Lower leg skin (tissue), 4 donors: Measurements from ENCODE around the gene NVL. TPM values are rescaled to one million over a fixed set of nuclear protein-coding genes. Genes with fewer than 3 reads are reported as not detected.
"Not testable (repeated sequence)": the region's sequence is repeated elsewhere in the genome, so short reads cannot be mapped to it uniquely, and the experiment has no call there.

Source experiments
- DNase-seq, 2 donors: peaks; one replicate each; pipeline ENCODE4 v3.0.0-alpha.2; 2019; ENCODE audit warnings: low spot score in 2 of 2
- H3K4me3 ChIP-seq: fragments of 200-600 bp; sonication (generic); 2 replicates; pipeline ENCODE4 v1.5.1; 2017; ENCODE audit warnings: mild to moderate bottlenecking, low read depth; ENCODE audit not compliant: poor library complexity, severe bottlenecking
- CTCF ChIP-seq, 3 donors: fragments of 450-650 bp; IDR thresholded peaks; one replicate each; pipeline ENCODE4 v1.5.1; 2016; ENCODE audit warnings: antibody characterized with exemption in 3 of 3, mild to moderate bottlenecking in 3 of 3, moderate library complexity in 2 of 3
- POLR2A ChIP-seq, 2 donors: fragments of 450-650 bp; IDR thresholded peaks; one replicate each; pipeline ENCODE4 v1.6.1; 2016 to 2017; ENCODE audit warnings: antibody characterized with exemption in 2 of 2, mild to moderate bottlenecking in 1 of 2, moderate library complexity in 1 of 2
- WGBS, 2 donors: methylation state at CpG; one replicate each; pipeline ENCODE4 v1.1.5; 2018; 5-methylcytosine and 5-hydroxymethylcytosine counted together
- intact Hi-C: fragments of 100-400 bp; cut with DNase I; formaldehyde crosslinking; loops from one replicate; pipeline ENCODE4 v1.15.0; 2023; ENCODE audit warnings: low total_unique reads
- total RNA-seq, 4 donors: library from RNA; depleted of rRNA; stranded (reverse); fragments of >200 nt; gene quantifications; one replicate each; pipeline ENCODE4 v1.1.0, GENCODE V29; 2016

Gene NVL
- total RNA-seq, 4 donors from 2014 or later: 24.4 to 43.1 (median 32.1) TPM

- TF ChIP-seq CTCF (IDR thresholded peaks at IDR 0.05) (no peak), POLR2A (IDR thresholded peaks at IDR 0.05) (no peak)
- no peak overlapping the region for H3K4me3 ChIP-seq
- intact Hi-C loops: no loop called here
- DNase-seq: peak in 1 of 2 donors; percentile 40
- 31 to 48% methylated on average over 4 of the region's 4 CpGs for WGBS, 2 donors
Observed at GRCh38 chr1:224211206-224211962, 118.6 kb downstream of the NVL start.

- intact Hi-C loops, DNase-seq, H3K4me3 ChIP-seq: not testable (repeated sequence)
- 85% methylated on average over 10 of the region's 10 CpGs for WGBS, 2 donors
Observed at GRCh38 chr1:224205931-224206538, 123.9 kb downstream of the NVL start.

DNA sequence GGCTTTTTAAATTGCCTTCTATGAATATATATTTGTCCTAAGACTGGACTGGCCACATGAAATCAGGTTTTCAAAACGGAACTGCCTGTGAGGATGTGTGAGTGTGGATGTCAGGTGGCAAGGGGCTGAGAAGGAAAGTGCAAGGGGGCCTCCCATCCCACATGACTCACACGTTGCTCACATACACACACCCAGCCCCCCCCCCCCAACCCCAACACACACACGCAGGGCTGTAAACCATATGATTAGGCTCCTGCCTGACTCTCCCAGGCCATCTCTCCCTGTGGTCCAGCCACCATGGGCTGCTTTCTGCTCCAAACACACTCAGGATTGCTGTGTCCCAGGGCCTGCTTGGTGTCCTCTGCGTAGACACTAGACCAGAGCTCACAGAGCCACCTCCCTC is 124.5 kb downstream of the NVL start:
- 17 to 25% methylated on average over 4 of the region's 4 CpGs for WGBS, 2 donors
- H3K4me3 ChIP-seq: no peak overlapping the region
- intact Hi-C loops: no loop called here
- DNase-seq: no peak
- TF ChIP-seq POLR2A (IDR thresholded peaks at IDR 0.05) (no peak), CTCF (IDR thresholded peaks at IDR 0.05) (no peak)

DNA sequence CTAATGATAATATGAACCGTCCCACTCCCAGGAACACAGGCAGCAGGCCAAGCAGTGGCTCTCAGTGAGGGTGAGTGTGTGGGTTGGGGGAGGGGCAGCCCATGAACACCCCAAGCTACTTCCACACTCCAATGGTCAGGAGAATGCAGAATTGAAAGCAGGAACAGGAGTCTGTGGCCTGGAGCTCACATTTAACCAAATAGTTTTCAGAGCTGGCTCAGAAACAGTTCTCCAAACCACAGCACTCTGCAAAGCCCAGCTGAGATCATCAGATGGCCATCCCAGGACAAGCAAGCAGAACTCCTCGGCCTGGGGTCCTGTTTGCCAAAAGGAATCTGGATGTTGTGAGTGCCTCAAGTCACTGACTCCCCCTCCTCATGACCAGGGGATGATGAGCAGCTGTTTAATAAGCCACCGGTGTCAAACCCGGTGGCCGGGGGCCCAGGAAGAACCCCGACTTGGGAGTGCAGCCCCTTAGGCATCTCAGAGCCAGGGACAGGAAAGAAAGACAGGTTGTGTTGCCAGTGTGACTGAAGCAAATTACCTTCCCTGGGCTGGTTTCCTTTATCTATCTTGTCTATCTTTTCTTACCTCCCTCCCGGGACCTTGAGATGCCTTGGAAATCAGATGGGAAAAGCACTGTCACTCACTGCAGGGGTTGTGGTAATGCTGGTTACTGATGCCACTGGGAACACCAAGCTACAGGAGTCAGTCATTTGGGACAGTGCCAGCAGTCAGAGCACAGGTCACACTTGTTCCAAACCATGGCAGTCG is 126.5 kb downstream of the NVL start:
- TF ChIP-seq CTCF (IDR thresholded peaks at IDR 0.05) (no peak), POLR2A (IDR thresholded peaks at IDR 0.05) (no peak)
- no peak overlapping the region for H3K4me3 ChIP-seq
- intact Hi-C loops: no loop called here
- WGBS, 2 donors: 29 to 35% methylated on average over 8 of the region's 8 CpGs
- DNase-seq: no peak

GRCh38 chr1:224201853-224202252 is 128.1 kb downstream of the NVL start:
- 71 to 72% methylated on average over 4 of the region's 4 CpGs for WGBS, 2 donors
- intact Hi-C loops: no loop called here
- no peak for TF ChIP-seq CTCF (IDR thresholded peaks at IDR 0.05)
- no peak for TF ChIP-seq POLR2A (IDR thresholded peaks at IDR 0.05)
- H3K4me3 ChIP-seq: no peak overlapping the region
- DNase-seq: no peak

DNA sequence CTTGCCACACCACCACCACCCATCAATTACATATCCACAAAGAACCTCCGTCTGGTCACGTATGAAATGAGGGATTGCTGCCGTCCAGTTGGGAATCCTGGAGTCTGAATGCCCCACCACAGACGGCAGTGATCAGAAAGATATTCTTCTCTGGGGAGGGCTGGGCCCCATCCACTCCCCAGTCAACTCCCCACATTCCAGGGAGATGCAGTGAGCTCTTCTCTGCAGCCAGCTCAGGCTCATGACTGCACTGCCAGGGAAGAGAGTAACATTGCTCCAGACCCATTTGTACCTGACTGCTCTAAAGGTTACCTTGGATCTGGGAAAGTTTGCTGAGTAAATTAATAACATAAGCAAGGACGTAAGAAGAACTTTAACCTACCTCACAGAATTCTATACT is 128.6 kb downstream of the NVL start:
- WGBS, 2 donors: 46 to 68% methylated on average over 5 of the region's 5 CpGs
- intact Hi-C loops: no loop called here
- TF ChIP-seq POLR2A (IDR thresholded peaks at IDR 0.05): no peak
- TF ChIP-seq CTCF (IDR thresholded peaks at IDR 0.05): no peak
- H3K4me3 ChIP-seq: no peak overlapping the region
- DNase-seq: no peak
